SU-DHL-6 (cell line): ENCODE data around the gene PDE6C.

Experiments
- H2AFZ ChIP-seq: fragments of 200-600 bp; sonication (generic); 2 replicates; pipeline ENCODE4 v1.6.1; 2014; ENCODE audit warnings: low read depth, mild to moderate bottlenecking, moderate library complexity, mixed read lengths, antibody characterized with exemption, low read length; ENCODE audit not compliant: severe bottlenecking
- H3F3A ChIP-seq: fragments of 200-600 bp; shearing (Covaris generic); 2 replicates; pipeline ENCODE4 v1.6.0; 2016; ENCODE audit warnings: antibody characterized with exemption, mild to moderate bottlenecking; ENCODE audit not compliant: insufficient read depth
- H3K27ac ChIP-seq: fragments of 200-600 bp; sonication (generic); 2 replicates; pipeline ENCODE4 v1.5.1; 2016; ENCODE audit warnings: low read depth, mild to moderate bottlenecking, low read length, moderate library complexity, mixed read lengths
- H3K27me3 ChIP-seq: fragments of 200-600 bp; sonication (generic), shearing (Covaris generic); 2 replicates; pipeline ENCODE4 v1.6.0; 2014; ENCODE audit warnings: mild to moderate bottlenecking, low read length
- H3K36me3 ChIP-seq: fragments of 200-600 bp; sonication (generic); 2 replicates; pipeline ENCODE4 v1.6.1; 2014; ENCODE audit warnings: mild to moderate bottlenecking, low read length, mixed read lengths
- H3K4me2 ChIP-seq: fragments of 300-600, 200-600 bp; shearing (Covaris generic), sonication (generic); 2 replicates; pipeline ENCODE4 v1.6.0; 2014; ENCODE audit warnings: low read length, low read depth, mild to moderate bottlenecking; ENCODE audit not compliant: poor library complexity, severe bottlenecking
- H3K4me3 ChIP-seq: fragments of 200-600 bp; sonication (generic); 2 replicates; pipeline ENCODE4 v1.5.1; 2014; ENCODE audit warnings: antibody characterized with exemption, low read length, mild to moderate bottlenecking, mixed read lengths; ENCODE audit not compliant: insufficient read depth, poor library complexity, severe bottlenecking
- H3K79me2 ChIP-seq: fragments of 200-600 bp; sonication (generic); 2 replicates; pipeline ENCODE4 v1.6.1; 2014; ENCODE audit warnings: mild to moderate bottlenecking, low read length, moderate library complexity; ENCODE audit not compliant: insufficient read depth
- H3K9ac ChIP-seq: fragments of 200-600 bp; sonication (generic); 2 replicates; pipeline ENCODE4 v1.7.0; 2014; ENCODE audit warnings: mild to moderate bottlenecking, low read length
- H3K9me2 ChIP-seq: fragments of 200-600 bp; sonication (generic); replicated peaks from 2 replicates; pipeline ENCODE4 v1.6.1; 2014; ENCODE audit warnings: low read length; ENCODE audit not compliant: insufficient read depth
- H3K9me3 ChIP-seq: fragments of 200-600 bp; sonication (generic); 2 replicates; pipeline ENCODE4 v1.6.1; 2014; ENCODE audit warnings: low read length, mixed read lengths; ENCODE audit not compliant: insufficient read depth
- H4K20me1 ChIP-seq: fragments of 200-600 bp; sonication (generic); 2 replicates; pipeline ENCODE4 v1.6.1; 2014; ENCODE audit warnings: low read depth, mild to moderate bottlenecking, antibody characterized with exemption, low read length, moderate library complexity, mixed read lengths
- EZH2phosphoT487 ChIP-seq: fragments of 200-600 bp; sonication (generic), shearing (Covaris generic); conservative IDR thresholded peaks from 2 replicates; pipeline ENCODE4 v1.6.1; 2018; ENCODE audit warnings: mild to moderate bottlenecking, antibody characterized with exemption, low read length, moderate library complexity, mixed read lengths
- TF ChIP-seq, protein P1 (sequence below): fragments of 200-600 bp; sonication (generic); IDR thresholded peaks from one replicate; pipeline ENCODE4 v1.5.1; 2017; ENCODE audit warnings: antibody characterized with exemption, mild to moderate bottlenecking, low read length, moderate library complexity; ENCODE audit not compliant: insufficient read depth, poor library complexity, severe bottlenecking

Gene PDE6C

DNA sequence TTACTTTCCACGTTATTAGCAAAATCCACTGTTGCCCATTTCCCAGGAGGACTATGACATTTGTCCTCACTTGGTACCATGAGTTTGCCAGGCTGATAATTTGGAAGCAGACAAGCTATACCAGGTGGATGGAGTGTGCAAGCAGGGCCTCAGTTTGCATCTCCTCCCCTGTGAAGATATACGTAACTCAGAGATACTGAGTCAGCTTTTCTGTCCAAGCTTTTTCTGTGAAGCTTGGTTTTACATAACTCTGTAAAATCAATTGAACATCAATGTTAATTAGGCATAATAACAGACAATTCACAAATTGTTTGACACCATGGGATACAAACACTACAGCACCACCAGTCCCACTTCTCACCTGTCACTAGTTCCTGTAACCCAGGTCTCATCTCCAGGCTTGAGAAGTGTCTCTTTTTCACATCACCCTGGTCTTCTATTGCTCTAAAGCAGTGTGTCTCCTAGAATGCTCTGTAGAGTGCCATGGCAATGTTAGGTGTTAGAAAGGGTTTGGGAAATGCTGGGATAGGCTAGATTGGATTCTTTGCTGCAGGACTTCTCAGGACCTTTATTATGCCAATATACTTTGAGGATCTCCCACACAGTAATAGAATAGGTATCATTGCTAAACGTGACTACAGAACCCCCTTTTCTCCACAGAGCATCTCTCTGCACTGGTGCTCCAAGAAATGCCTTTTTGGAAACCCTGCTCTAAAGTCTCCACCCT lies 32.2 kb upstream of the PDE6C start:
- no peak overlapping the region for H3K4me3 ChIP-seq
- TF ChIP-seq EZH2phosphoT487 = no peak
- TF ChIP-seq, protein P1, sequence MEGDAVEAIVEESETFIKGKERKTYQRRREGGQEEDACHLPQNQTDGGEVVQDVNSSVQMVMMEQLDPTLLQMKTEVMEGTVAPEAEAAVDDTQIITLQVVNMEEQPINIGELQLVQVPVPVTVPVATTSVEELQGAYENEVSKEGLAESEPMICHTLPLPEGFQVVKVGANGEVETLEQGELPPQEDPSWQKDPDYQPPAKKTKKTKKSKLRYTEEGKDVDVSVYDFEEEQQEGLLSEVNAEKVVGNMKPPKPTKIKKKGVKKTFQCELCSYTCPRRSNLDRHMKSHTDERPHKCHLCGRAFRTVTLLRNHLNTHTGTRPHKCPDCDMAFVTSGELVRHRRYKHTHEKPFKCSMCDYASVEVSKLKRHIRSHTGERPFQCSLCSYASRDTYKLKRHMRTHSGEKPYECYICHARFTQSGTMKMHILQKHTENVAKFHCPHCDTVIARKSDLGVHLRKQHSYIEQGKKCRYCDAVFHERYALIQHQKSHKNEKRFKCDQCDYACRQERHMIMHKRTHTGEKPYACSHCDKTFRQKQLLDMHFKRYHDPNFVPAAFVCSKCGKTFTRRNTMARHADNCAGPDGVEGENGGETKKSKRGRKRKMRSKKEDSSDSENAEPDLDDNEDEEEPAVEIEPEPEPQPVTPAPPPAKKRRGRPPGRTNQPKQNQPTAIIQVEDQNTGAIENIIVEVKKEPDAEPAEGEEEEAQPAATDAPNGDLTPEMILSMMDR = no peak
- H3K9me3 ChIP-seq = no peaks in the 10 kb centered on the region
- no peaks in the 10 kb centered on the region for H3K27me3 ChIP-seq
- no peaks in the 10 kb centered on the region for H3K79me2 ChIP-seq
- H3K36me3 ChIP-seq = no peaks in the 10 kb centered on the region
- H3K27ac ChIP-seq = no peak overlapping the region
- H4K20me1 ChIP-seq = no peaks in the 10 kb centered on the region
- no peak overlapping the region for H2AFZ ChIP-seq
- H3F3A ChIP-seq = no peaks in the 10 kb centered on the region
- H3K9ac ChIP-seq = no peak overlapping the region
- no peak overlapping the region for H3K4me2 ChIP-seq
- H3K9me2 ChIP-seq = no peaks in the 10 kb centered on the region

DNA sequence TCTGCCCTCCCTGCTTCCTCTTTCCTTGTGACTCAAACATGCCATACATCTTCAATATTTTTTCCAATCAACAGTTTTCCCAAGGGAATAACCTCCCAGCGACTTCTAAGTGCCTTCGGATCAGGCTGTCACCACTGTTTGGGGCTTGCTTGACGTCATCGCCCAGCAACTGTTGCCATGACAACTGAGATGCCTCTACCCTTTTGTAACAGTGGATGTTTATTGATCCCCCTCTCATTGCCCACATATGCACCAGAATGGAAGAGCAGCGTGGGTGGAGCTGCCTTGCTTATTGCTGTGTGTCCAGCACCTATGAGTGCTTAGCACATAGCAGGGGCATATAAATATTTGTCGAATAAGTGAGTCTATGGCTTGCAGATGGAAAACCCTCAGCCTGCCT lies 31.5 kb upstream of the PDE6C start:
- no peak overlapping the region for H3K4me3 ChIP-seq
- H2AFZ ChIP-seq = no peak overlapping the region
- no peak overlapping the region for H3K4me2 ChIP-seq
- H3K27me3 ChIP-seq = no peaks in the 10 kb centered on the region
- no peaks in the 10 kb centered on the region for H3K36me3 ChIP-seq
- H4K20me1 ChIP-seq = no peaks in the 10 kb centered on the region
- no peaks in the 10 kb centered on the region for H3F3A ChIP-seq
- no peak for TF ChIP-seq EZH2phosphoT487
- TF ChIP-seq, protein P1 = no peak
- no peak overlapping the region for H3K9ac ChIP-seq
- no peaks in the 10 kb centered on the region for H3K9me3 ChIP-seq
- H3K27ac ChIP-seq = no peak overlapping the region
- H3K79me2 ChIP-seq = no peaks in the 10 kb centered on the region
- H3K9me2 ChIP-seq = no peaks in the 10 kb centered on the region

DNA sequence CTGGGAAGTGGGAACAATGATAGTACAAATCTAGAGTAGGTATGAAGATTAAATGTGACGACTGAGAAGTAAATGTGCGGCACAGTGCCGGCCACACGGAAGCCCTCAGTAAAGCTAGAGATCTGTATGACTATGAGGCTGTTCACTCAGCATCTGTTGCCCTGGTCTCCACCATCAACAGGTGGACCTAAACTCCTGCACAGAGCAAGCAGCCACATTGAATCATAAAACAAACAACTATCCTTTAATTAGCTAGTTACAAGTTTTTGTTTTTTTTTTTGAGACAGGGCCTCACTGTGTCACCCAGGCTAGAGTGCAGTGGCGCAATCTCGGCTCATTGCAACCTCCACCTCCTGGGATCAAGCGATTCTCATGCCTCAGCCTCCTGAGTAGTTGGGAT lies 27.9 kb upstream of the PDE6C start:
- Histone ChIP-seq H3K27ac (no peak overlapping the region), H2AFZ (no peak overlapping the region), H3K9me2 (no peaks in the 10 kb centered on the region), H3K9ac (no peak overlapping the region), H3F3A (no peaks in the 10 kb centered on the region), H3K79me2 (no peaks in the 10 kb centered on the region), H3K4me3 (no peak overlapping the region), H3K9me3 (no peaks in the 10 kb centered on the region), H3K36me3 (no peaks in the 10 kb centered on the region), H3K27me3 (no peaks in the 10 kb centered on the region), H3K4me2 (no peak overlapping the region), H4K20me1 (no peaks in the 10 kb centered on the region)
- TF ChIP-seq, protein P1 = no peak
- no peak for TF ChIP-seq EZH2phosphoT487
